SK-N-SH (cell line): Measurements from ENCODE around the gene SPTBN1.

ENCODE experiments used
- CHD2 ChIP-seq: fragments of 150-350 bp; IDR thresholded peaks from 2 replicates; pipeline ENCODE4 v1.6.1; 2018; ENCODE audit warnings: low read length; ENCODE audit not compliant: partially characterized antibody
- EP300 ChIP-seq, 2 experiments: IDR thresholded peaks; 2 replicates each; pipeline versions ENCODE4 v1.4.0 to v1.6.1; 2012; ENCODE audit warnings: borderline replicate concordance in 1 of 2, low read depth in 1 of 2, low read length in 1 of 2
- JUND ChIP-seq: IDR thresholded peaks from 2 replicates; pipeline ENCODE4 v1.4.0; 2012
- RAD21 ChIP-seq: IDR thresholded peaks from 2 replicates; pipeline ENCODE4 v1.6.1; 2012; ENCODE audit warnings: mild to moderate bottlenecking, low read length
- TF ChIP-seq, protein P1 (sequence below): IDR thresholded peaks from 2 replicates; pipeline ENCODE4 v1.4.0; 2012; ENCODE audit warnings: low read depth, borderline replicate concordance

DNA sequence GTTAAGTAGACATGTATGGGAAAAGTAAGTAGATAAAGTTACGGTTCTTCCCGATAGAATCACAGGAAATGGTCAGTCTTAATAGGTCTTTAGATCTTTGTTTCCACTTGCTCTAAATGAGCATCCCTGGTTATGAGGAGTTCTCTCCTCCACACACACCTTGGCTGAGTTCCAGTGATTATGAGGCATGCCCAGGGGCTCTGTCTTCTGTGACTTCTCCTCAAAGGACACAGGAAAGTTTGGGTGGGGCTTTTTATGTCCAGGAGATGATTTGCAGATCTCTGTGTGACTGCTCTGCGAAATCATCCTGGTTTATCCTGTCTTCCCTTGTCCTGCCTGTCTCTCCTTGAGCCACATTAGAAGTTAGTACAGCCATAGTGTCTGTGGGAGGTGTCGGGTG lies 183.5 kb downstream of the SPTBN1 start:
- no peak for TF ChIP-seq CHD2
- TF ChIP-seq RAD21, result no peak
- TF ChIP-seq JUND, result no peak
- no peak for TF ChIP-seq EP300 (IDR thresholded peaks at IDR 0.05; ENCODE audit: borderline replicate concordance in 1 of 2, low read depth in 1 of 2, low read length in 1 of 2)
- TF ChIP-seq, protein P1, sequence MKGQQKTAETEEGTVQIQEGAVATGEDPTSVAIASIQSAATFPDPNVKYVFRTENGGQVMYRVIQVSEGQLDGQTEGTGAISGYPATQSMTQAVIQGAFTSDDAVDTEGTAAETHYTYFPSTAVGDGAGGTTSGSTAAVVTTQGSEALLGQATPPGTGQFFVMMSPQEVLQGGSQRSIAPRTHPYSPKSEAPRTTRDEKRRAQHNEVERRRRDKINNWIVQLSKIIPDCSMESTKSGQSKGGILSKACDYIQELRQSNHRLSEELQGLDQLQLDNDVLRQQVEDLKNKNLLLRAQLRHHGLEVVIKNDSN, result no peak
